Fibroblast of pulmonary artery (primary cell): ENCODE data around the gene GDF10.

Experiments used
- DNase-seq: peaks from one replicate; pipeline ENCODE4 v3.0.0-alpha.2; 2010; ENCODE audit warnings: low read depth
- H3K4me3 ChIP-seq: replicated peaks from 2 replicates; pipeline ENCODE4 v1.5.1; 2011; ENCODE audit warnings: low read depth, mild to moderate bottlenecking, control low read depth, low read length, moderate library complexity
- TF ChIP-seq, protein P1 (sequence below): IDR thresholded peaks from 2 replicates; pipeline ENCODE4 v1.5.1; 2011; ENCODE audit warnings: mild to moderate bottlenecking, control low read depth, low read length, inconsistent platforms; ENCODE audit errors: missing control alignments

GDF10 gene

DNA sequence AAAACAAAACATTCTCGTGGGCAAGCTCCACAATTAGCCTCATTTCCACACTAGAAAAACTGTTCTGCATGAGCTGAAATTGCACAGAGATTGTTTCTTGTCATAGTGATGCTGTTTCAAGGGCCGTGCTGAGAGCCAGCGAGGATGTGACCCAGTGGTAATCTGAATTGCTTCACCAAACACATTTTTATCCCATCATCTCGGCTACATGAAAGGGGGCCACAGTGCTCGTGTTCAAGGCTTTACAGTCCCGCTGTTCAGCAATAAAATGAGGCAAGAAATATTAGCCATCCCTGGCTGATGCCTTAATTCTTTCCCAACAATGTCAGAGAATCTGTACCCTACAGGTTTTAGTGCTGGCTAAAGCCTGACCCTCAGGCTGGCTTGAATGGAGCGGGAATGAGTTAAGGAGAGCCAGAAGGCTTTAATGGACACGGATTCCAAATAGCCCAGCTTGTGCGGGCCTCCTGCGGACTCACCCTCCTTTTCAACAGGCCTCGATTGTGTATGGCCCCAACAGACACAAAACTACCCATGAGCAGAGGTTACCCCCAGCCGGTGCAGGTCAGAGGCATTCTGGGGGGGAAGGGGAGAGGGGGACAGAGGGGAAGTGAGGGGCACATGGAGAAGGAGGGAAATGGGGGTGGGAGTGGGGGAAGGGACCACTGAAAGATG is 2.0 kb upstream of the GDF10 start:
- TF ChIP-seq, protein P1, sequence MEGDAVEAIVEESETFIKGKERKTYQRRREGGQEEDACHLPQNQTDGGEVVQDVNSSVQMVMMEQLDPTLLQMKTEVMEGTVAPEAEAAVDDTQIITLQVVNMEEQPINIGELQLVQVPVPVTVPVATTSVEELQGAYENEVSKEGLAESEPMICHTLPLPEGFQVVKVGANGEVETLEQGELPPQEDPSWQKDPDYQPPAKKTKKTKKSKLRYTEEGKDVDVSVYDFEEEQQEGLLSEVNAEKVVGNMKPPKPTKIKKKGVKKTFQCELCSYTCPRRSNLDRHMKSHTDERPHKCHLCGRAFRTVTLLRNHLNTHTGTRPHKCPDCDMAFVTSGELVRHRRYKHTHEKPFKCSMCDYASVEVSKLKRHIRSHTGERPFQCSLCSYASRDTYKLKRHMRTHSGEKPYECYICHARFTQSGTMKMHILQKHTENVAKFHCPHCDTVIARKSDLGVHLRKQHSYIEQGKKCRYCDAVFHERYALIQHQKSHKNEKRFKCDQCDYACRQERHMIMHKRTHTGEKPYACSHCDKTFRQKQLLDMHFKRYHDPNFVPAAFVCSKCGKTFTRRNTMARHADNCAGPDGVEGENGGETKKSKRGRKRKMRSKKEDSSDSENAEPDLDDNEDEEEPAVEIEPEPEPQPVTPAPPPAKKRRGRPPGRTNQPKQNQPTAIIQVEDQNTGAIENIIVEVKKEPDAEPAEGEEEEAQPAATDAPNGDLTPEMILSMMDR = no peak
- DNase-seq = no peak
- H3K4me3 ChIP-seq = no peak overlapping the region

DNA sequence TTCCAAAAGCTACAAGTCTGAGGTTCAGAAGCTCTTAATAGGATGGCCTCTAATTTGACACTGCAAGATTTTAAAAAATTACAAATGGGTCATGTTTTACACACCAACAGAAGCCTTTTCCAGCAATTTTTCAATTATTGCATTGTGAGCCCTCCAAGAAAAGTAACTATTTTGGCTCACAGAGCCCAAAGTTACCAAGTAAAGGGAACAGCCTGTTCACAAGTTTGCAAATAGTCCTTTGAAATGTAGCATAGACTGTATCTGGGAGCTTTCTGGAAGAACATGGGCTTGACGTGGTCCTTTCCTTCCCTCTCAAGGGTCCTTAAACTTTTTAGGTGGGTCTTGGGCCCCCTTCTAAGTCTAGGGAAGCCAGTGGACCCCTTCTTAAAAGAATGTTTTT is 1.3 kb upstream of the GDF10 start:
- DNase-seq = no peak
- TF ChIP-seq, protein P1 = no peak
- H3K4me3 ChIP-seq = no peak overlapping the region

DNA sequence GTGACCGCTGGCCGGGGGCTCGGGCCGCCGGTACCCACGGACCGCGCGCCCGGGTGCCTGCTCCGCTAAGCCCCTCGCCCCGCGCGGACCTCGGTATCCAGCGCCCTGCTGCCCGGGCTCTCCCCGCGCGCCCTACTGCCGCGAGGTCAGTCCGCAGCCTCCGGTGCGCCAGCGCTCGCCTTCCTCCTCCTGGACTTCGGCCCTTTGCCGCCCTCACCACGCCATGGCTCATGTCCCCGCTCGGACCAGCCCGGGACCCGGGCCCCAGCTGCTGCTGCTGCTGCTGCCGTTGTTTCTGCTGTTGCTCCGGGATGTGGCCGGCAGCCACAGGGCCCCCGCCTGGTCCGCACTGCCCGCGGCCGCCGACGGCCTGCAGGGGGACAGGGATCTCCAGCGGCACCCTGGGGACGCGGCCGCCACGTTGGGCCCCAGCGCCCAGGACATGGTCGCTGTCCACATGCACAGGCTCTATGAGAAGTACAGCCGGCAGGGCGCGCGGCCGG is 483 bp downstream of the GDF10 start:
- H3K4me3 ChIP-seq = no peak overlapping the region
- no peak for DNase-seq
- TF ChIP-seq, protein P1 = no peak

DNA sequence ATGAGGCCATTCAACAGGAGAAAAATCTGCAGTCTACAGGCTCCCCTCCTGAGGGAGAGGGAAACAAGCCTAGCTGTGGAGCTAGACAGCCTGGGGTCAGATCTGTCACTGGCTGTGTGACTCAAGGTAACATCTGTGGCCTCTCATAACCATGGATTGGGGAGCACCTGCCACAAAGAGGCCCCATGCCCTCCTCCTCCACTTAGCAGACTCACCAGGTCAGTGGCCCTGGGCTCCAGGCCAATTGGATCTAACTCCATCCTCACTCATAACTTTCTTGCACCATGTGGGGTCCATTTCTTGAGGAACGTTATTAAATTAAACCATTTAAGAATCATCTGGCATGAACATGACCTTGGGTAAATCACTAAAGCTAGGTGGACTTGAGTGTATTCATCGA is 1.8 kb downstream of the GDF10 start:
- TF ChIP-seq, protein P1 = no peak
- no peak overlapping the region for H3K4me3 ChIP-seq
- no peak for DNase-seq

DNA sequence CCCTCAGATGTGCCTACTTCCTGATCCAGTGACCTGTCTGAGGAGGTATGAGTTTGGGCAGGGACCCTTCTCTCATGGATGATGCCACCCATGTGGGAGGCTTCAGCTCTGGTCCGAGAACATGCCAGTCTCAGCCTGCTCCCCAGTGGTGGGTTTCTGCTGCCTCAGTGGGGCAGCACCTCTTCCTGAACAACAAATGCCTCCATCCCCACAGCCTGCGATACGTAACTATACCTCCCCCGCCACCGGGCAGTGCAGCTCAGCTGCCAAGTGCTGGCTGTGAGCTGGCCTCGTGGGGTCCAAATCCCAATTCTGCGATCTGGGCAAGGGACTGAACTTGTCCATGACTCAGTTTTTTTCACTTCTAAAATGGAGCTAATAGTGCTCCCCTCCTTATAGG is 3.1 kb downstream of the GDF10 start:
- DNase-seq = no peak
- TF ChIP-seq, protein P1 = no peak
- H3K4me3 ChIP-seq = no peak overlapping the region

DNA sequence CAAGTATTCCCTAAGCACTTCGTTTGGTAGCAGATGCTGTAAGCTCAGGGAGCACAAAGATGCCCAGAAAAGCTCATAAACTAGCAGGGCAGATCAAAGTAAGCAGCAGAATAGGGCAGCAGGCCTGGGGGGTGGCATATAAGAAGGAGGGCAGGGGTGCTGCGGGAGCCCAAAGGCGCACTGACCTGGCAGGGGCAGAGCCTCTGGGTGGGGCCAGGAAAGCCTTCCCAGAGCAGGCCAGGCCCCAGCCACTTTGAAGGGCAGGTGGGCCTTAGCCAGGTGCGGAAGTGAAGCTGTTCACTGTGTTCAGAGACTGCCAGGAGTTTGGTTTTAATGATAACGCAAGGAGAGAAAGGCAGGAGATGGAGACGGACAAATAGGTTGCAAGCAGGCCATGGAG is 3.9 kb downstream of the GDF10 start:
- no peak for DNase-seq
- TF ChIP-seq, protein P1 = no peak
- H3K4me3 ChIP-seq = no peak overlapping the region

DNA sequence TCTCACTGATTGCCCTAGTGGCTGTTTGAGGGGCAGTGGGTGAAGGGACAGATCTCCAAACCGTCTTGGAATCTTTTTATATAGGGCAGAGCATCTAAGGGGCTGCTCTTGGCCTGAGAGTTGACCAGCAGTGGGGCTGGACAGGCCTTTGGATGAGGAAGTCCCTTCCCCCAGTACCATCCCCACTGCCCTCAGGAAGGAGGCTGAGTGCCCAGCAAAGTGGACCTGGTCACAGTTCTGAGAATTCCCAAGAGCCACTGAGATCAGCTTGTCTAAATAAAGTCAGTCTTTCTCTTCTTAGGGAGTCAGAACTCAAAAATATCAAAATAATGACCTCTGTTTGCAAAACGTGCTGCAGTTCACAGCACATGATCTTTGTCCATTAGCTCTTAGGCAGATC is 5.6 kb downstream of the GDF10 start:
- DNase-seq = no peak
- TF ChIP-seq, protein P1 = no peak
- no peak overlapping the region for H3K4me3 ChIP-seq
